HG03064 (cell line): ENCODE results near the gene CCDC92.
"Not testable (repeated sequence)": the region's sequence is repeated elsewhere in the genome, so short reads cannot be mapped to it uniquely, and the experiment has no call there.

Experiments used
- ATAC-seq: cut with Tn5 transposase; IDR thresholded peaks from one replicate; pipeline ENCODE4 v1.9.1; 2021; ENCODE audit warnings: low read depth; ENCODE audit not compliant: unreplicated experiment

The CCDC92 gene

DNA sequence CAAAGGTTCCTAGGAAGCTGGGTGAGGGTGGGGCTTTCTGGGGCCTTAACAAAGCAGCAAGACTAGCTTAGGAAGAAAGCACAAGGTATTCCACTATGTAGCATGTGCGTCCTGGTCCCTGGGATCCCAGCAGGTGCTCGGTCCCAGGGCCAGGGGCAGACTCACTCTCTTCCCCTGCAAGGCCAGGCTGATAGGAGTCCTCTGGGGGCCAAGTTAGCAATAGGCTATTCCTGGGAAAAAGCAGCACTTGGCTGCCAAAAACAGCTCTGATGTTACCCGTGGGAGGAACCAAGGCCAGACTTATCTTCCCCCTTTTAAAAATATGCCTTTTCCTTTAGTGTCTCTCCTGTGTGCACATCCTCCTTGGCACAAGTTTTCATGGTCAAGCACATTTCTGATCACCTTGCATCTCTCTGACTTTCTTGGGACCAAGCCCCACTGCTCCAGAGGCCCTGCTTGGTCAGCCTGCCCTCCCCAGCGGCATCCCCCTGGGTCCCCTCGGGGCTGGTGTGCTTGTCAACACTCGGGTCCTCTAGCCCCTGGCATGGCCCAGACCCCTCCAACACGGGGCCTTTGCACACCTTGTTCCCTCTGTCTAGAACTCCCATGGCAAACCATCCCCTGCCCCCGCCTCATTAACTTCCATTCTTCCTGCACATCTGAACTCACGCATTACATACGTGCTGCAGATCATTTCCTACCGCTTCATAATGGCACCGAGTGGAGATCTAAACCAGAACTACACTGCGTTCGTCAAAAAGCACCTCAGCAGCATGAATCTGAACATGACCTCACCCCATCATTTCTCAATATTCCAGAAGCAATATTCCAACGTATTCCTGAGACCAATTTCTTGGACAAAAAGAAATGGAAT, 21.9 kb downstream of the CCDC92 start:
- no peak for ATAC-seq

DNA sequence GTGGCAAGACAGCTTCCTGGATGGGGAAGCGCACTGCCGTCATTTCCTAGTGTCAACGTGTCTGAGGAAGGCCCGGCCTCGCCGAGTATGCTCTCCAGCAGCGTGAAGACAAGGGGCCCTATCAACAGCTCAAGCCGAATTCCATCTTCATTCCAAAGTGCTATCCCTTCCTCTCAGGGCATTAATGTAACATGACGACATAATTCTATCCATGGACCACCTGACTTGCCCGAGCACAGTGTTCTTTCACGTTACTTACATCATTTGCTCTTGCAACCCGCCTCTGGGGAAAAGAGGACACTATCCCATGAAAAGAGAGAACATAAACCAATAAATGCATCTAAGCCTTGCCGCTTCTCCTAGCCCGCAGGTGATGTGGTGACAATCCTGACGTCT, 22.9 kb downstream of the CCDC92 start:
- no peak for ATAC-seq

DNA sequence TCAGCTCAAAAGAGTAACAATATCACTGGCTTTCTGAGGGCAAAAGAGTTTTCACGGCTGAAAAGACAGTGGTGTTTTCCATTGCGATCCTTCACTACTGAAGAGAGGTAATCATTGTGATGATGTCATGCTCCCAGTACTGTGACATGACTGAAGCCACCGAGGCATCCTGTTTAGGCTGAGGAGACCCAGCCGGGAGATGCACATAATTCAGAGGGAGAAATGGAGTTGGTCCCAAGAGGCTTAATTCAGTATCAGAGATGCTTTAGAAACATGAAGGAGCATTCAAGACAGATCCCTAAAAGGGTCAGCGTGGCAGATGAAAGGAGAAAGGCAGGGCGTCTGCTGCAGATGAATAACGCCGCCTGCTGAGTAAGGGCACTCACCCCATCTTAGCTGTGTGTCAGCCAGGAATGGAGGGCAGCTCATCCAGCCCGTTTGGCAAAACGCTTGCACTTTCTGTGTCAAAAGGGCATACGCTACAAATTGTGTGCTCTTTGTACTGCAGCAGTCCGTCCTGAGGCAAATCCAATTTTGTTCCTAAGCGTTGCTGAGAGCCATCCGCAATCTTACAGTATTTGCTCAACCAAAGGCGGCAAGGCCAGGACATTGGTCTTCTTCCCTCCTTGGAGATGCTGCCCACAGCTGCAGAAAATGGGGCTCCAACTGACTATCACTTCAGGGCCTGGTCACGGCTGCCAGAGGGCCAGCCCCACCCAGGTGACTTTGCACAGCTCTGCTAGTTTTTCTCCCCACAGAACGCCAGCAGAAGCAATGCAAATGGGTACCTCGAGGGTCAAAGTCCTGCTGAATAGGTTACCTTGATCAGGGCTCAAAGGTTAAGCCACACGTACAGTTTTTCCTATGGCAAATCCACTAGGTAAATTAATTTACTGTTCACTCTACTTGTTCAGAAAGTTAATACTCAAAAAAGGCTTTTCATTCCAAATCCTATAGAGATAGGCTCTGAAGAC, 23.5 kb downstream of the CCDC92 start:
- no peak for ATAC-seq

GRCh38 chr12:123948401-123948795, 24.2 kb downstream of the CCDC92 start:
- ATAC-seq: no peak

GRCh38 chr12:123947531-123947930, 25.1 kb downstream of the CCDC92 start:
- ATAC-seq: not testable (repeated sequence)

DNA sequence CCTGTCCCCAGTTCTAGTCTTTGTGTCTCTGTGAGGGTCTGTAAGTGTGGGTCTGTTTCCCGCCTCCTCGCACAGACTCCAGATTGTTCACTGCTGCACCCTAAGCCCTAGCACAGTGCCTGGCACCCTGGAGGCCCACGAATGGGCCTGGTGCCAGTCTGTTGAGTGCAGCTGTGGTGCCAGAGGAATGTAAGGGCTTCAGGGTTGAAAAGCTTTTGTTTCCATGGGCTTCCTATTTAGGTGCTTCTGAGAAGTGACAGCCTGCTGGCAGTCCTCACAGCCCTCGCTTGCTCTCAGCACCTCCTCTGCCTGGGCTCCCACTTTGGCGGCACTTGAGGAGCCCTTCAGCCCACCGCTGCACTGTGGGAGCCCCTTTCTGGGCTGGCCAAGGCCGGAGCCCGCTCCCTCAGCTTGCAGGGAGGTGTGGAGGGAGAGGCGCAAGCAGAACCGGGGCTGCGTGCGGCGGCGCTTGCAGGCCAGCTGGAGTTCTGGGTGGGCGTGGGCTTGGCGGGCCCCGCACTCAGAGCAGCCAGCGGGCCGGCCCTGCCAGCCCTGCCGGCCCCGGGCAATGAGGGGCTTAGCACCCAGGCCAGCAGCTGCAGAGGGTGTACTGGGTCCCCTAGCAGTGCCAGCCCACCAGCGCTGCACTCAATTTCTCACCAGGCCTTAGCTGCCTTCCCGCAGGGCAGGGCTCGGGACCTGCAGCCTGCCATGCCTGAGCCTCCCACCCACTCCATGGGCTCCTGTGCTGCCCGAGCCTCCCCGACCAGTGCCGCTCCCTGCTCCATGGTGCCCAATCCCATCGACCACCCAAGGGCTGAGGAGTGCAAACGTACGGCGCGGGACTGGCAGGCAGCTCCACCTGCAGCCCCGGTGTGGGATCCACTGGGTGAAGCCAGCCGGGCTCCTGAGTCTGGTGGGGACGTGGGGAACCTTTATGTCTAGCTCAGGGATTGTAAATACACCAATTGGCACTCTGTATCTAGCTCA, 25.8 kb downstream of the CCDC92 start:
- ATAC-seq: not testable (repeated sequence)

GRCh38 chr12:123946152-123946515, 26.5 kb downstream of the CCDC92 start:
- ATAC-seq: no peak

DNA sequence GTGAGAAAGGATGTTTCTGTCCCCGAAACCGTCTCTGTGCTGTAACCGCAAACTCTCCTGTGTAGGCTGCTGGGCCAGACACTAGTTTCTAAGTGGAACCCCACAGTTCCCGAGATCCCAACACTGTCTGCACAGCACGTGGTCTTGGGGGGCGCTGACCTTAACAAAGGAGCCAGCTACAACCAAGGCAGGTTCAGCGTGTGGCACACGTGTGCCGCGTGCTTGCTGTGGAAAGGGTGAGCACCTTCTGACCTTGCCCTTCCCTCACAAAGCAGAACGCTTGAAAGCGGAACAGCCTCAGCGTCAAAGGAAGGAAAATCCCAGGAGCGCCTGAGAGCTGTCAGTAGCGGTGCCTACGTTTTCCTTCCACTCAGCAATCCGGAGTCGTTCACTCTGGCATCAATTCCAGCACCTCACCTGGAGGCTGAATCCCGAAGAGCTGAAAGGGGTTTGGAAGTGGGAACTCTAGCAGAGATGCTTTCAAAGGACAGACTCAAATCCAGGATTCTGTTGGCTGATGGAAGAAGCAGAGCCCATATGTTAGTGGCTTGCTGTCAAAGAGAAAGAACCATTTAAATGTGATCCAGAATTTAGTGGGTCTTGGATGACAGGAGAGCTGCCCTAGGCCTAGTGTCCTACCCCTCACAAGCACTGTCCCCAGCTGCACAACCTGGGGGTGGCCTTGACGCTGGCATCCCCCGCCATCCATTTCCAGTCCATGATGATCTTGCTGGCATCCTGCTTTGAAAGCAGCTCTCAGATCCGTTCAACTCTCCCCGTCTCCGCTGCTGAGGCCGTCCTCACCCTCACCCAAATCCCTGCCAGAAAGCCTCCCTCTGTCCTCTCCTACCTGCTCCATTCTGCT, 27.1 kb downstream of the CCDC92 start:
- no peak for ATAC-seq

GRCh38 chr12:123944696-123945095, 27.9 kb downstream of the CCDC92 start:
- no peak for ATAC-seq

GRCh38 chr12:123943816-123944215, 28.8 kb downstream of the CCDC92 start:
- no peak for ATAC-seq

GRCh38 chr12:123942911-123943648, 29.6 kb downstream of the CCDC92 start:
- ATAC-seq: no peak

DNA sequence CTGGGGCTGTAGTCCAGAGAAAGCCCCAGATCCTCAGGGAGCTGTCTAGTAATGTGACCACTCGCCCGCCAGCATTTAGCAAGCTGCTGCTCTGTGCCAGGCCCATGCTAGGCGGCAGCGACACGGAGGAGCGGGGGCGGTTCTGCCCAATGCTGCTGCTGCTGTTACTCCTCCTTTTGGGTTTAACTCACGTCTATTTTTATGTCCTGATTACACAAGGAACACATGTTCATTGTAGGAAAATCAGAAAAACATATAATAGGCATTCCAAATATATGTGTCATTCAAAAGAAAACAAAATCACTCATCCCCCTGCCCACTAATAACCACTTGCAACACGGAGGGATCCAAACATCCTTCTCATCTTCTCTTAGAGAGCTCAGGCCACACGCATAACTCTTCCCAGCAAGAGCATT, 30.4 kb downstream of the CCDC92 start:
- ATAC-seq: no peak

GRCh38 chr12:123941624-123942237, 30.9 kb downstream of the CCDC92 start:
- ATAC-seq: no peak

GRCh38 chr12:123941000-123941399, 31.6 kb downstream of the CCDC92 start:
- no peak for ATAC-seq

DNA sequence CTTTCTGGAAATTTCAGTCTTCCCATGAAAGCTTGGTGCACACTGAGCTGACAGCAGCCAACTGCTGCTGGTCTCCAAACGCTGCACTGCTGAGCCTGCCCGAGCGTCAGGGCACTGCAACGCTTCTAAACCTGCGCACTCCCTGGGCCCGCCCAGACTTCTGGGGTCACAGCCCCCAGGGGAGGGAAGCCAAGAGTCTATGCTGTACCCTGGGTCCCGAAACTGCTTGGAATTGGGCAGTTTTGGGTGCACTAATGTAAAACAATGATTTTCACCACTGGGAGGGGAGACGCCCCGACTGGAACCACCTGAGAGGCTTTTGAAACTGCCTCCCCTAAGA, 32.0 kb downstream of the CCDC92 start:
- no peak for ATAC-seq

DNA sequence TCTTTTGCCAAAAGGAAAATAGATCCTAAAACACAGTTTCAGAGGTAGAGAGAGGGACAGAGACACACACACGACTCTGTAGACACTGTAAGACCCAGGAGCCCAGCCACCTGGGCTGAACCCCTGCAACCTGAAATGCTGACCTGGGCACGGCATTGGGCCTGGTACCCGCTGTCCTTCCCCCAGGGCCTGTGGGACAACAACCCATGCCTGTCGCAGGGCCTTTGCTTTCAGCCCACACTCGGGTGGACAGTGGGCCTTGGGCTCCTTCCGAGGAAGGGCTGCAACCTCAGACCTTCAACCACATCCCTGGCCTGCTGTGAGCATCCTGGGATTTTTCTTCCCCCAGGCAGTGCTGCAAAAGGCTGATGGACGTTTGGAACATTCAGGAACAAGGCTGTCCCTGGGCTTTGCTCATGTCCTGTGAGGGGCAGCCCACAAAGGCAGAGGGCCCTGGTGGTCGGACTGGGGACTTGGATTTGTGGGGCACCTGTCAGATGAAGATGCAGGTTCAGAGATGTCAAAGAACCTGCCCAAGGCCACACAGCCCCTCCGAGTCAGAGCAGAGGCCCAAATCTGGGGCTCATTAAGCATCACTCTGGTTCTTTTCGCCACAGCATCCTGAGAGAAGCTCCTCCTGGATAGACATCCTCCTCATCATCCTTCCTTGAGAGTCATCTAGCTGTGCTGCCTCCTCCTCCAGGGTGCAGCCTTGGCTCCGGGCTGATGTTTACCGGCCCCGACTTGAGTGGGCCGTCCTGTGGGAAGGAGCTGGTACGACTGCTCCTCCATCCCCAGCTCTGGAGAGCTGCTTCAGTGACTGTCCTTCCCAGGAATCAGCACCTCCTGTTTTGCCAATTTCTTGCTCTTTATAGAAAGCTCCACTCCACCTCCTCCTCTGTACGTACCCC, 32.7 kb downstream of the CCDC92 start:
- ATAC-seq: no peak
